WI38 (cell line): Measurements from ENCODE around the gene DIP2B.
"Not testable (repeated sequence)": the region's sequence is repeated elsewhere in the genome, so short reads cannot be mapped to it uniquely, and the experiment has no call there.

ENCODE experiments used
- H3K4me3 ChIP-seq: 2 replicates; pipeline ENCODE4 v1.5.1; 2011; ENCODE audit warnings: low read depth, mild to moderate bottlenecking, control low read depth, low read length
- CTCF ChIP-seq: IDR thresholded peaks from 2 replicates; pipeline ENCODE4 v1.5.1; 2012; ENCODE audit warnings: low read depth, mild to moderate bottlenecking, control low read depth, low read length

Gene DIP2B

GRCh38 chr12:50555471-50555885 lies 50.7 kb downstream of the DIP2B start:
- TF ChIP-seq CTCF = no peak
- H3K4me3 ChIP-seq = no peak overlapping the region

GRCh38 chr12:50556273-50556672 lies 51.5 kb downstream of the DIP2B start:
- TF ChIP-seq CTCF = no peak
- no peak overlapping the region for H3K4me3 ChIP-seq

- H3K4me3 ChIP-seq = not testable (repeated sequence)
Observed at GRCh38 chr12:50556796-50557195, 52.0 kb downstream of the DIP2B start.

GRCh38 chr12:50557421-50557820 lies 52.6 kb downstream of the DIP2B start:
- H3K4me3 ChIP-seq = no peak overlapping the region
- TF ChIP-seq CTCF = no peak

GRCh38 chr12:50558970-50559369 lies 54.2 kb downstream of the DIP2B start:
- no peak overlapping the region for H3K4me3 ChIP-seq
- no peak for TF ChIP-seq CTCF

GRCh38 chr12:50562520-50563433 lies 58.0 kb downstream of the DIP2B start:
- H3K4me3 ChIP-seq = no peak overlapping the region
- TF ChIP-seq CTCF = no peak

- H3K4me3 ChIP-seq = no peak overlapping the region
- no peak for TF ChIP-seq CTCF
Observed at GRCh38 chr12:50563434-50563787, 58.6 kb downstream of the DIP2B start.
